Transverse colon (tissue), 4 donors: Measurements from ENCODE around the gene INSIG2. TPM values are rescaled to one million over a fixed set of nuclear protein-coding genes. Genes with fewer than 3 reads are reported as not detected.

Experiments used
- DNase-seq: peaks from one replicate; pipeline ENCODE4 v3.0.0-alpha.2; 2019
- H3K27ac ChIP-seq, 4 donors: fragments of 200-600 bp; sonication (generic); 2 replicates each; pipeline ENCODE4 v1.5.1; 2016 to 2018; ENCODE audit warnings: inconsistent platforms in 4 of 4
- H3K27me3 ChIP-seq: fragments of 200-600 bp; sonication (generic); 2 replicates; pipeline ENCODE4 v1.5.1; 2017; ENCODE audit warnings: inconsistent platforms
- H3K36me3 ChIP-seq, 4 donors: fragments of 200-600 bp; sonication (generic); 2 replicates each; pipeline ENCODE4 v1.5.1; 2017 to 2019; ENCODE audit warnings: inconsistent platforms in 4 of 4
- H3K4me1 ChIP-seq, 4 donors: fragments of 200-600 bp; sonication (generic); 2 replicates each; pipeline ENCODE4 v1.5.1; 2017 to 2020; ENCODE audit warnings: inconsistent platforms in 4 of 4
- H3K4me3 ChIP-seq, 4 donors: fragments of 200-600 bp; sonication (generic); 1 replicate in 1 of 4; 2 replicates in 3 of 4; pipeline versions ENCODE4 v1.5.1 to v1.6.1; 2017 to 2019; ENCODE audit warnings: inconsistent platforms in 4 of 4
- H3K9me3 ChIP-seq, 2 donors: fragments of 200-600 bp; sonication (generic); 2 replicates each; pipeline ENCODE4 v1.5.1; 2017 to 2019; ENCODE audit warnings: inconsistent platforms in 2 of 2
- CTCF ChIP-seq, 5 experiments: fragments of 200-600 bp in 3 of 5; fragments of 450-650 bp in 2 of 5; sonication (generic) in 3 of 5; IDR thresholded peaks; 1 replicate in 2 of 5; 2 replicates in 3 of 5; pipeline ENCODE4 v1.5.1; 2016 to 2017; ENCODE audit warnings: antibody characterized with exemption in 5 of 5, inconsistent platforms in 3 of 5, mild to moderate bottlenecking in 2 of 5, moderate library complexity in 1 of 5
- EP300 ChIP-seq: sonication (generic); formaldehyde crosslinking; IDR thresholded peaks from one replicate; pipeline ENCODE4 v1.6.1; 2017; ENCODE audit warnings: antibody characterized with exemption, low read depth
- POLR2A ChIP-seq: fragments of 450-650 bp; IDR thresholded peaks from one replicate; pipeline ENCODE4 v1.6.1; 2016; ENCODE audit warnings: antibody characterized with exemption, mild to moderate bottlenecking, moderate library complexity
- POLR2AphosphoS5 ChIP-seq, 3 donors: sonication (generic); formaldehyde crosslinking; IDR thresholded peaks; one replicate each; pipeline ENCODE4 v1.6.1; 2016; ENCODE audit warnings: antibody characterized with exemption in 3 of 3
- WGBS, 2 donors: methylation state at CpG; one replicate each; pipeline ENCODE4 v1.1.5; 2018; ENCODE audit warnings: low coverage in 1 of 2; 5-methylcytosine and 5-hydroxymethylcytosine counted together
- in situ Hi-C, 4 donors: fragments of 200-750 bp; cut with MboI; loops; one replicate each; pipeline versions ENCODE4 v1.15.0 to v1.15.1; 2017; ENCODE audit warnings: low sequenced_read_pairs in 3 of 4, low pct_ligation_motif_present in 1 of 4, low pct_unique_long_range_greater_than_20kb in 1 of 4
- intact Hi-C: fragments of 100-400 bp; cut with DNase I; formaldehyde crosslinking; loops from one replicate; pipeline ENCODE4 v1.15.1; 2023; ENCODE audit warnings: low total_unique reads
- total RNA-seq, 4 donors: library from RNA; depleted of rRNA; stranded (reverse); fragments of >200 nt; gene quantifications; one replicate each; pipeline ENCODE4 v1.1.0, GENCODE V29; 2016

Gene INSIG2
- total RNA-seq, 4 donors from 2014 or later, result 1.00 to 19.5 (median 12.3) TPM

- H3K27me3 ChIP-seq, result no peaks in the 10 kb centered on the region
- intact Hi-C loops, result no loop called here
- H3K36me3 ChIP-seq, result no peaks in the 10 kb centered on the region
- no peak for TF ChIP-seq POLR2A
- TF ChIP-seq CTCF (IDR thresholded peaks at IDR 0.05), result no peak
- no peak for TF ChIP-seq POLR2AphosphoS5 (IDR thresholded peaks at IDR 0.05)
- no peak for TF ChIP-seq EP300
- in situ Hi-C loops, result no loop called here
- WGBS, 2 donors, result 83 to 86% methylated on average over 5 of the region's 5 CpGs
- no peak overlapping the region for H3K27ac ChIP-seq
- no peaks in the 10 kb centered on the region for H3K9me3 ChIP-seq
- peaks cover 8 to 20% (median 8%) of the 10 kb centered on the region in 4 donors for H3K4me1 ChIP-seq
- no peak for DNase-seq
- no peak overlapping the region for H3K4me3 ChIP-seq
These were observed 39.0 kb downstream of the INSIG2 start for GRCh38 chr2:118127250-118127649.

- no peak overlapping the region for H3K27ac ChIP-seq
- WGBS, 2 donors, result 63 to 84% methylated on average over 3 of the region's 3 CpGs
- DNase-seq, result no peak
- intact Hi-C loops, result no loop called here
- in situ Hi-C loops, result no loop called here
- H3K27me3 ChIP-seq, result no peaks in the 10 kb centered on the region
- H3K4me3 ChIP-seq, result no peak overlapping the region
- H3K9me3 ChIP-seq, result no peaks in the 10 kb centered on the region
- H3K4me1 ChIP-seq, result peaks cover 0 to 7% (median under 1%) of the 10 kb centered on the region in 4 donors
- no peaks in the 10 kb centered on the region for H3K36me3 ChIP-seq
- TF ChIP-seq POLR2A (no peak), EP300 (no peak), POLR2AphosphoS5 (IDR thresholded peaks at IDR 0.05) (no peak), CTCF (IDR thresholded peaks at IDR 0.05) (no peak)
These were observed 40.6 kb downstream of the INSIG2 start for GRCh38 chr2:118128826-118129225.

GRCh38 chr2:118130385-118130784, 42.1 kb downstream of the INSIG2 start:
- whole genome bisulfite sequencing, 2 donors, result 80 to 87% methylated on average over 2 to 7 of the region's 7 CpGs
- in situ Hi-C loops (no loop called here), intact Hi-C loops (no loop called here)
- Histone ChIP-seq H3K4me1 (no peaks in the 10 kb centered on the region), H3K27ac (no peak overlapping the region), H3K27me3 (no peaks in the 10 kb centered on the region), H3K4me3 (no peak overlapping the region), H3K9me3 (no peaks in the 10 kb centered on the region), H3K36me3 (no peaks in the 10 kb centered on the region)
- DNase-seq, result no peak
- TF ChIP-seq POLR2A (no peak), EP300 (no peak), CTCF (IDR thresholded peaks at IDR 0.05) (no peak), POLR2AphosphoS5 (IDR thresholded peaks at IDR 0.05) (no peak)

- DNase-seq, result no peak
- H3K27me3 ChIP-seq, result no peaks in the 10 kb centered on the region
- no peak overlapping the region for H3K27ac ChIP-seq
- no peaks in the 10 kb centered on the region for H3K9me3 ChIP-seq
- no peak overlapping the region for H3K4me3 ChIP-seq
- intact Hi-C loops, result no loop called here
- no peaks in the 10 kb centered on the region for H3K36me3 ChIP-seq
- H3K4me1 ChIP-seq, result no peaks in the 10 kb centered on the region
- in situ Hi-C loops, result no loop called here
- TF ChIP-seq EP300 (no peak), POLR2A (no peak), POLR2AphosphoS5 (IDR thresholded peaks at IDR 0.05) (no peak), CTCF (IDR thresholded peaks at IDR 0.05) (no peak)
- WGBS, 2 donors, result 75 to 89% methylated on average over 2 to 4 of the region's 4 CpGs
These were observed 43.5 kb downstream of the INSIG2 start for GRCh38 chr2:118131771-118132170.
